Neural cell (in vitro differentiated cells): ENCODE measurements around the gene RIPOR1.

Experiments
- EP300 ChIP-seq: fragments of 450-650 bp; conservative IDR thresholded peaks from 2 replicates; pipeline ENCODE4 v1.6.1; 2014; ENCODE audit warnings: antibody characterized with exemption, mild to moderate bottlenecking, moderate library complexity; ENCODE audit not compliant: poor library complexity, severe bottlenecking
- EZH2 ChIP-seq: fragments of 200-600, 300-800 bp; shearing (Covaris generic), sonication (generic); IDR thresholded peaks from 2 replicates; pipeline ENCODE4 v1.6.1; 2014; ENCODE audit warnings: antibody characterized with exemption, low read length, borderline replicate concordance, mild to moderate bottlenecking; ENCODE audit not compliant: insufficient read depth, poor library complexity, severe bottlenecking
- MXI1 ChIP-seq: fragments of 450-650 bp; conservative IDR thresholded peaks from 2 replicates; pipeline ENCODE4 v1.6.1; 2014; ENCODE audit warnings: antibody characterized with exemption, mild to moderate bottlenecking; ENCODE audit not compliant: poor library complexity, severe bottlenecking
- POLR2AphosphoS5 ChIP-seq: IDR thresholded peaks from 2 replicates; pipeline ENCODE4 v1.6.1; 2012
- RAD21 ChIP-seq: fragments of 450-650 bp; conservative IDR thresholded peaks from 2 replicates; pipeline ENCODE4 v1.6.1; 2014; ENCODE audit warnings: antibody characterized with exemption, mild to moderate bottlenecking, moderate library complexity
- REST ChIP-seq: IDR thresholded peaks from 2 replicates; pipeline ENCODE4 v1.6.1; 2012; ENCODE audit warnings: borderline replicate concordance
- SMC3 ChIP-seq: fragments of 450-650 bp; conservative IDR thresholded peaks from 2 replicates; pipeline ENCODE4 v1.6.1; 2014; ENCODE audit warnings: antibody characterized with exemption, mild to moderate bottlenecking, moderate library complexity; ENCODE audit not compliant: poor library complexity
- TAF1 ChIP-seq: IDR thresholded peaks from 2 replicates; pipeline ENCODE4 v1.6.1; 2012; ENCODE audit warnings: low read depth
- TF ChIP-seq, protein P1 (sequence below): fragments of 450-650 bp; IDR thresholded peaks from 2 replicates; pipeline ENCODE4 v1.5.1; 2014; ENCODE audit warnings: antibody characterized with exemption, mild to moderate bottlenecking, moderate library complexity; ENCODE audit not compliant: poor library complexity, severe bottlenecking

GRCh38 chr16:67542464-67542863 is 13.8 kb downstream of the RIPOR1 start:
- TF ChIP-seq RAD21 = no peak
- TF ChIP-seq, protein P1, sequence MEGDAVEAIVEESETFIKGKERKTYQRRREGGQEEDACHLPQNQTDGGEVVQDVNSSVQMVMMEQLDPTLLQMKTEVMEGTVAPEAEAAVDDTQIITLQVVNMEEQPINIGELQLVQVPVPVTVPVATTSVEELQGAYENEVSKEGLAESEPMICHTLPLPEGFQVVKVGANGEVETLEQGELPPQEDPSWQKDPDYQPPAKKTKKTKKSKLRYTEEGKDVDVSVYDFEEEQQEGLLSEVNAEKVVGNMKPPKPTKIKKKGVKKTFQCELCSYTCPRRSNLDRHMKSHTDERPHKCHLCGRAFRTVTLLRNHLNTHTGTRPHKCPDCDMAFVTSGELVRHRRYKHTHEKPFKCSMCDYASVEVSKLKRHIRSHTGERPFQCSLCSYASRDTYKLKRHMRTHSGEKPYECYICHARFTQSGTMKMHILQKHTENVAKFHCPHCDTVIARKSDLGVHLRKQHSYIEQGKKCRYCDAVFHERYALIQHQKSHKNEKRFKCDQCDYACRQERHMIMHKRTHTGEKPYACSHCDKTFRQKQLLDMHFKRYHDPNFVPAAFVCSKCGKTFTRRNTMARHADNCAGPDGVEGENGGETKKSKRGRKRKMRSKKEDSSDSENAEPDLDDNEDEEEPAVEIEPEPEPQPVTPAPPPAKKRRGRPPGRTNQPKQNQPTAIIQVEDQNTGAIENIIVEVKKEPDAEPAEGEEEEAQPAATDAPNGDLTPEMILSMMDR = no peak
- TF ChIP-seq EP300 = no peak
- TF ChIP-seq EZH2 = no peak
- TF ChIP-seq POLR2AphosphoS5 = no peak
- TF ChIP-seq REST = no peak
- no peak for TF ChIP-seq MXI1
- no peak for TF ChIP-seq TAF1
- no peak for TF ChIP-seq SMC3
